Raji (cell line): Measurements from ENCODE around the gene DENND1B.

Experiments
- POLR2A ChIP-seq: IDR thresholded peaks from 2 replicates; pipeline ENCODE4 v1.6.1; 2011; ENCODE audit warnings: low read depth, low read length, control low read depth; ENCODE audit not compliant: insufficient read depth

The DENND1B gene

DNA sequence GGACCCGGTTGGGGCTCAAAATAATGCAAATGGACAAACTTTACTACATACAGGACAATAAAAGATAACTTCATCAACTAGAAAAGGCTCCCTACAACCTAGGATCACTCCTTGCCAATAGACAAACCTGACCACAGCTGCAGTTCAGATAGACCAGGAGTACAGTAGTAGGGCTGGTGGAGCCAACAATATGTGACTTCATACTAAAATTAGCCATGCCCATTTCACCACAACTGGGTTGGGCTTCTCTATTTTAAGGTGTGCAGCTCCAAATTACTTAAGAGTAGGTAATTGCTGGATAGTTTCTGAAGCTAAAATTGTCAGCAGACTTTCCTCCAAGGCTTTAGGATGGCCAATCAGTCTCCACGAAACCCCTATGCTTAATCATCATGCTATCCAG, 3.9 kb downstream of the DENND1B start:
- TF ChIP-seq POLR2A = no peak

DNA sequence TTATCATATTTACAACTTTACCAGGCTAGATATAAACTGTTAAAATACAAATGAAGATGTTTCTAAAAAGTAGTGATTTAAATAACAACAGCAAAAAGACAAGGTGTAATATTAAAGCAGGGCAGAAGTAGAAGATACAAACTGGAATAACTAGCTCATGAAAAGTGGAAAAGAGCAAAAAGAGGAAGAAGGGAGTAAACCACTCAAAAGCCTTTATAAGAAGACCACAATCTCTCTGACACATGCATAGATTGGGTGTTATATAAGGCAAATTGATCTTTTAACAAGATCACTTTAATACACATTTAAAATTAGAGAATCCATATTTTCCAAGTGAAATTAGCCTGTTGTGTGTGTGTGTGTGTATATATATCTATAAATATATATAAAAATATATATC, 5.0 kb downstream of the DENND1B start:
- no peak for TF ChIP-seq POLR2A

GRCh38 chr1:197769287-197769686, 6.0 kb downstream of the DENND1B start:
- TF ChIP-seq POLR2A = no peak

GRCh38 chr1:197768014-197768805, 7.1 kb downstream of the DENND1B start:
- no peak for TF ChIP-seq POLR2A

- TF ChIP-seq POLR2A = no peak
These were observed 11.5 kb downstream of the DENND1B start for GRCh38 chr1:197763769-197764168.

DNA sequence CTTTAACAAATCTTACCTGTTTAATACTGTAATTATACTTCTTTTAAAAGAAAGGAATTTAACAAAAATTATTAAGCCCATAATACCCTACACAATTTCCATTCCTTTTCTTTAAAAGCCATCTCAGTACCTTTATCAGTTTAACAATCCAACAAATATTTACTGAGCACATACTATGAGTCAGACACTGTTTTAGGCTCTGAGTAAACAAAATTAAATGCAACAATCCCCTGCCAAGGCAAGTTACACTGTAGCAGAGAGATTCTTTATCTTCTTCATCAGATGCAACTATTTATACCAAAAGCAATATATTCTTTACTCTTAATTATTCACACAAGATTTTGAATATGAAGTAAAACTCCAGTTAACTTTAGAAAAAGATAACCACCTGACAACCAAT, 12.0 kb downstream of the DENND1B start:
- no peak for TF ChIP-seq POLR2A

GRCh38 chr1:197761654-197762053, 13.6 kb downstream of the DENND1B start:
- no peak for TF ChIP-seq POLR2A

DNA sequence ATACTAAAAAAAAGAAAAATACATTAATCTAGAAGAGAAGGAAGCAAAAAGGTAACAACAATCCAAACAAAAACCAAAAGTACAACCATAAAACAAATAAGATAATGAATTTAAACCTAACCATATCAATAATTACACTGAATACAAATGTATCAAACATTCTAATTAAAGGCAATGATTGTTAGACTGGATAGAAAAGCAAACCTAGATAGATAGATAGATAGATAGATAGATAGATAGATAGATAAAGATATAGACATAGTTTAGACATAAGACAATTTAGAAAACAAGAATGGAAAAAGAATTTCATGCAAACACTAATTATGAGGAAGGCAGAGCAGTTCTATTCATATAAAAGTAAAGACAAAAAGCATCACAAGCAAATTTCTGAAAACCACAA, 24.9 kb downstream of the DENND1B start:
- no peak for TF ChIP-seq POLR2A

GRCh38 chr1:197745911-197746310, 29.4 kb downstream of the DENND1B start:
- no peak for TF ChIP-seq POLR2A

DNA sequence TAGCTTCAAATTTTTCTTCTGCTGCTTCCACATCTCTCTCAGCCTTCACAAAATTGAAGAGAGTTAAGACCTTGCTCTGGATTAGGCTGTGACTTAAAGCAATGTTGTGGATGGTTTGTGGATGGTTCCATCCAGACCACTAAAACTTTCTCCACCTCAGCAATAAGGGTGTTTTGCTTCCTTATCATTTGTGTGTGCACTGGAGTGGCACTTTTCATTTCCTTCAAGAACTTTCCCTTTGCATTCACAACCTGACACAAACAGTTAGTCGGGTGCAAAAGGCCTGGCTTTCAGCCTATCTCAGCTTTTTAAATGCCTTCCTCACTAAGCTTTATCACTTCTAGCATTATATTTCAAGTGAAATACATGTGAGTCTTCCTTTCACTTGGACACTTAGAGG, 30.3 kb downstream of the DENND1B start:
- no peak for TF ChIP-seq POLR2A

- no peak for TF ChIP-seq POLR2A
These were observed 31.7 kb downstream of the DENND1B start for GRCh38 chr1:197743578-197743977.

DNA sequence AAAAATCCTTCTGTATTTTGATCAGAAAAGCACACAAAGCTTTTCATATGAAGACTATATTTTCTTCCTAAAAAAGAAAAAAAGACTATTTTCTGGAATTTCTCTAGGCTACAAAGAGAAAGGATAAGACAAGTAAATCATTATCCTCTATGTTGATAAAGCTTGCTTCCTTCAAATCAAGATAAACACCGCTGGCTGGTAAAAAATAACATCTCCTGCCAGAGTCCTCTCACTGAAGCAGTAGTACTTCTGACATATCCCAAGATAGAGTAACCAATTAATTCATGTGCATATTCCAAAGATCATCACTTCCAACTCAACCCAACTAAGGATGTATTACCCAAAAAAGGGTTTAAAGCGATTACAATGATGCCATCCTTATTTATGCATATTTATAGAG, 34.3 kb downstream of the DENND1B start:
- no peak for TF ChIP-seq POLR2A

- TF ChIP-seq POLR2A = no peak
These were observed 36.4 kb downstream of the DENND1B start for GRCh38 chr1:197738927-197739326.

DNA sequence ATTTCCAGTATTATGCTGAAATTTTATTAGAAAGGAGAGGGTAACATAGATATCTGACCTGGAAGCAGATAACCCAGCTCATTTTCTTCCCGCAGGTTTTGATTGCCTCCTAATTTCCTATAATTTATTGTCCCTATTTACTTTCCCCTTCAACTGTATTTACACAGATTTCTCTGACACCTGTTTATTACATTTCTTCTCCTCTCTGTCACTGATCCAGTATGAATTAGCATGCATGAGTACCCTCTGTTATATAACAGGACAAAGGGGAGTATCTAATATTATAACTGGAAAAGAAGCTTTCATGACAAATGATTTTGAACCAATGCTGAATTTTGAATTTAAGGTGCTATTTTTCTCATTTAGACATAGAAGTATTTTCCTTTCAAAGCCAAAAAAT, 37.4 kb downstream of the DENND1B start:
- no peak for TF ChIP-seq POLR2A

GRCh38 chr1:197736685-197737084, 38.6 kb downstream of the DENND1B start:
- no peak for TF ChIP-seq POLR2A

GRCh38 chr1:197735461-197735860, 39.8 kb downstream of the DENND1B start:
- no peak for TF ChIP-seq POLR2A

- TF ChIP-seq POLR2A = no peak
These were observed 42.0 kb downstream of the DENND1B start for GRCh38 chr1:197733324-197733723.
